Urinary bladder (tissue), 4 donors: ENCODE results near the gene KIF26A. TPM values are rescaled to one million over a fixed set of nuclear protein-coding genes. Genes with fewer than 3 reads are reported as not detected.
"Not testable (repeated sequence)": the region's sequence is repeated elsewhere in the genome, so short reads cannot be mapped to it uniquely, and the experiment has no call there.

Experiments used
- DNase-seq: peaks from one replicate; pipeline ENCODE4 v3.0.0-alpha.2; 2015; ENCODE audit errors: extremely low spot score
- H3K27ac ChIP-seq: one replicate; pipeline ENCODE4 v1.5.1; 2013; ENCODE audit warnings: low read depth, mild to moderate bottlenecking, moderate library complexity
- H3K36me3 ChIP-seq: one replicate; pipeline ENCODE4 v1.6.1; 2013; ENCODE audit warnings: mild to moderate bottlenecking, moderate library complexity; ENCODE audit not compliant: insufficient read depth
- H3K4me1 ChIP-seq: one replicate; pipeline ENCODE4 v1.6.1; 2013; ENCODE audit warnings: mild to moderate bottlenecking, moderate library complexity; ENCODE audit not compliant: insufficient read depth
- H3K4me3 ChIP-seq: one replicate; pipeline ENCODE4 v1.5.1; 2013; ENCODE audit warnings: low read depth, low read length
- WGBS: extraction: QIAGEN DNeasy Blood & Tissue Kit; methylation state at CpG from one replicate; pipeline ENCODE4 v1.1.7; 2013; 5-methylcytosine and 5-hydroxymethylcytosine counted together
- polyA plus RNA-seq: library from polyadenylated mRNA; stranded (reverse); fragments of 200-250 nt; gene quantifications from one replicate; pipeline ENCODE4 v1.2.3, GENCODE V29; 2013
- total RNA-seq: library from RNA; depleted of rRNA; stranded (reverse); fragments of >200 nt; gene quantifications from one replicate; pipeline ENCODE4 v1.2.3, GENCODE V29; 2014
- donor health status: healthy with polysubstance abuse.
- donor health status: healthy.

KIF26A gene
- total and polyA plus RNA-seq, 2 donors: 5.7 to 8.5 TPM

DNA sequence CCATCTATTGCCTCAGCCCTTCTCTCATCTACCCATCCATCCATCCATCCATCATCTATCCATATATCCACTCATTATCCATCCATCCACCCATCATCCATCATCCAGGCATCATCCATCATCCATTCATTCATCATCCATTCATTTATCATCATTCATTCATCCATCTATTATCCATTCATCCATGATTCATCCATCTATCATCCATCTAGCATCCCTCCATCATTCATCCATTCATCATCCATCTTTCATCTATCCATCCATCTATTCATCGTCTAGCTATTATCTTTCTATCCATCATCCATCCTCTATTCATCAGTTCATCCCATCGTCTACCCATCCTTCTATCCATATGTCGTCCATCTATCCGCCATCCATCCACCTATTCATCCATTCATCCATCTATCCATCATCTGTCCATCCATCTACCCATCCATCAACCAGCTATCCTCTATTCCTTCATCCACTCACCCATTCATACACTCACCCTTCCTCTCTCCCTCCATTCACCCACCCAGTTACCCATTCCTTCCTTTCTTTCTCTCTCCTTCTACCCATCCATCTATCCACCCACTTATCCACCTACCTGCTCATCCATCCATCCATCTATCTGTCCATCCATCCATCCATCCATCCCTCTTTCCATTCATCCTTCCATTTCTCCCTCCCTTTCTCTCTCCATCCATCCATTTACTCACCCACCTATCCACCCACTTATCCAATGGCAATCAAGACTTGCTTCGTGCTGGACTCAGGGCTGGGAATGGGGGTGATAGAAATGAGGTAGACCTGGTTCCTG lies 59.3 kb downstream of the KIF26A start:
- H3K4me1 ChIP-seq: no peaks in the 10 kb centered on the region
- H3K36me3 ChIP-seq: no peaks in the 10 kb centered on the region
- DNase-seq: no peak
- no peak overlapping the region for H3K27ac ChIP-seq
- H3K4me3 ChIP-seq: no peak overlapping the region
- 95% methylated on average over 5 of the region's 5 CpGs for WGBS

DNA sequence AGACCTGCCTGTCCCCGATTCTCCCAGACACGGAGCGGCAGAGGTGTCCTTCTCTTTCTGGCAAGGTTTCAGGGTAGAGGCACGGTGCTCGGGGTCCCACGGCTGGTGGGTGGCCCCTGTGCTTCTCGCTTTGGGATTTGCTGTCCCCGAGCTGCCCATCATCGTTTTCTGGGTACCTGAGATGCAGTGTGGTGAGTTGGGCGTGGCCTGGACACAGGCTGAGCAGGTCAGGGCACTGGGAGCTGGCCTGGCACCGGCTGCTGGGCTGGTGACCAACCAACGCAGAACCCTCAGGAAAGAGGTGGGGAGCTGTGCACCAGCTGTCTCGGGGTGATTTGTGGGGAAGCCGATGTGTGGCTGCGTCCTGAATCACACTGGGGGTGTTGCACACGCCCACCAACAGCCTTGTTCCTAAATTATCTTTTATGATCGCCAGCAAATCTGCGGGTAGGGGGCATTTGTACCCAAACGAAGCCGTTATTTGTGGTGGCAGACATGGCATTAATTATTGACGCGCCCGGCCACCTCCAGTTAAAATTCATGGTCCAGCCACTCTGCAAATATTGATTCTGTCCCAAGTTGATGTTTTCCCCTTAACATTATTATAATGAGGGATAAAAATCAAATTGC lies 61.0 kb downstream of the KIF26A start:
- no peaks in the 10 kb centered on the region for H3K36me3 ChIP-seq
- DNase-seq: no peak
- H3K4me1 ChIP-seq: no peaks in the 10 kb centered on the region
- no peak overlapping the region for H3K27ac ChIP-seq
- no peak overlapping the region for H3K4me3 ChIP-seq
- WGBS: 83% methylated on average over 23 of the region's 23 CpGs

DNA sequence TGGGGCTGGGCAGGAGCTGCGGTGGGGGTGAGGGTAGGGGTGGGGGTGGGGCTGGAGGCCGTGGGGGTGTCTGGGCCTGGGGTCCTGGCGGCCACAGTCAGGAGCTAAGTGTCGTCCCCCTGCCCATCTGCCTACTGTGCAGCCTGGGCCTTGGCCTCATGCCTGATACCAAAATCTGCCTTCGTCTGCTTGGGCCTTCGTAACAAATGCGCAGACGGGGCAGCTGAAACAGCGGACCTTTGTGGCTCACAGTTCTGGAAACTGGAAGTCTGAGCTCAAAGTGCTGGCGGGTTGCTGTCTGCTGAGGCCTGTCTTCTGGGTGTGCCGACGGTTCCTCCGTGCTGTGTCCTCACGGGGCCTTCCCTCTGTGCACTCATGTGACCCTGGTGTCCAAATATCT lies 61.7 kb downstream of the KIF26A start:
- H3K36me3 ChIP-seq: no peaks in the 10 kb centered on the region
- no peak for DNase-seq
- H3K27ac ChIP-seq: no peak overlapping the region
- 77% methylated on average over 14 of the region's 14 CpGs for WGBS
- H3K4me3 ChIP-seq: no peak overlapping the region
- no peaks in the 10 kb centered on the region for H3K4me1 ChIP-seq

DNA sequence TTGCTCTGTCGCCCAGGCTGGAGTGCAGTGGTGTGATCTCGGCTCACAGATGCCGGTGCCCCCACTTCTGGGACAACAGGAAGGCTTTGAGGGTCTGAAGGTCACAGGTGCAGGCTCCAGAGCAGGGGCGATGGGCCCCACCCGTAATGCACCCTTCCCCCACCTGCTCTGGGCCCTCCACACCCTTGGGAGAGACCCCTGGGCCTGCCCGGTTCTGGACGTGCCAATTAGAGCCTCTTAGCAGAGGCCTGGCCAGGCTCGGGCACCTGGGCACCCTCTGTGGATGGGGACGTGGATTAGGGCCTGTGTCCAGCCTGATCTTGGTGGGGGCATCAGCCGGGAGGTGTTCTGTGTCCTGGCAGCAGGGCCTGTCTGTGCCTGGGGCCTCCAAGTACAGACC lies 62.2 kb downstream of the KIF26A start:
- DNase-seq: no peak
- WGBS: 93% methylated on average over 10 of the region's 10 CpGs
- Histone ChIP-seq H3K4me1 (no peaks in the 10 kb centered on the region), H3K27ac (no peak overlapping the region), H3K4me3 (no peak overlapping the region), H3K36me3 (no peaks in the 10 kb centered on the region)

DNA sequence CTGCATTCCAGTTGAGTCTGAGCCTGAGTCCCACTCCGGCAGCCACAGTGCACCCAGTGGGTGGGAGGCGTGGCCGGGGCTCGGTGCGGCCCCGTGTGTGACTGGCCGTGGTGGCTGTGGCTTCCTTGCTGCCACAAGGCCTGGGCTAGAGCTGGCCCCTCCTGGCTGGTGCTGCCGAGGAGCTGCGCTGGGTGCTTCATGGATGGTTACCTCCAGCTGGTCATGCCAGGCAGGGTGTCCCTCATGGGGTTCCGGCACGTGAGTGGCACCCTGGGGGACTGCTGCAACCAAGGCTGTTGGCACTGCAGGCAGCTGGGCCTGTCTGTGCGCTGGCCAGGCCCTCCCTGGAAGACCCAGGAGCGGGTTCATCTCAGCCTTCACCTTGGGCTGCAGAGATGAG lies 62.7 kb downstream of the KIF26A start:
- no peak overlapping the region for H3K4me3 ChIP-seq
- WGBS: 96% methylated on average over 13 of the region's 13 CpGs
- no peak for DNase-seq
- H3K36me3 ChIP-seq: no peaks in the 10 kb centered on the region
- H3K27ac ChIP-seq: no peak overlapping the region
- H3K4me1 ChIP-seq: no peaks in the 10 kb centered on the region

DNA sequence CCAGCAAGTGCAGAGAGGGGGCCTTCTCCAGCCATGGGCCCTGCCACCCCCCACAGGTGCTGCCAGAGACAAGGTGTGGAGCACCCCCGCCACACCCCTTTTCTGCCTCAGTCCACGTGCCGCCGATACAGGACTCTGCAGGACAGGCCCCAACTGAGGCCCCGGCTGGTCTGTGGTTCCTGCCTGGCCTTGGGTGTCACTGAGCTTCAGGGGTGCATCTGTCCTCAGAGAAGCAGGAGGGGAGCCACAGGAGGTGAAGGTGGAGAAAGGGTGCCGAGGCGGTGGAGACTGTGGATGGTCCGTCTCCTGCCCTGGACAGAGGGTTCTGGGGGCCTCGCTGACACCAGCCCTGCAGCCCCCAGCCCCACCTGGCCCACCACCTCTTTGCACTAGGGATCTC lies 63.1 kb downstream of the KIF26A start:
- no peak overlapping the region for H3K27ac ChIP-seq
- no peak overlapping the region for H3K4me3 ChIP-seq
- H3K4me1 ChIP-seq: no peaks in the 10 kb centered on the region
- DNase-seq: no peak
- 94% methylated on average over 9 of the region's 9 CpGs for WGBS
- no peaks in the 10 kb centered on the region for H3K36me3 ChIP-seq

DNA sequence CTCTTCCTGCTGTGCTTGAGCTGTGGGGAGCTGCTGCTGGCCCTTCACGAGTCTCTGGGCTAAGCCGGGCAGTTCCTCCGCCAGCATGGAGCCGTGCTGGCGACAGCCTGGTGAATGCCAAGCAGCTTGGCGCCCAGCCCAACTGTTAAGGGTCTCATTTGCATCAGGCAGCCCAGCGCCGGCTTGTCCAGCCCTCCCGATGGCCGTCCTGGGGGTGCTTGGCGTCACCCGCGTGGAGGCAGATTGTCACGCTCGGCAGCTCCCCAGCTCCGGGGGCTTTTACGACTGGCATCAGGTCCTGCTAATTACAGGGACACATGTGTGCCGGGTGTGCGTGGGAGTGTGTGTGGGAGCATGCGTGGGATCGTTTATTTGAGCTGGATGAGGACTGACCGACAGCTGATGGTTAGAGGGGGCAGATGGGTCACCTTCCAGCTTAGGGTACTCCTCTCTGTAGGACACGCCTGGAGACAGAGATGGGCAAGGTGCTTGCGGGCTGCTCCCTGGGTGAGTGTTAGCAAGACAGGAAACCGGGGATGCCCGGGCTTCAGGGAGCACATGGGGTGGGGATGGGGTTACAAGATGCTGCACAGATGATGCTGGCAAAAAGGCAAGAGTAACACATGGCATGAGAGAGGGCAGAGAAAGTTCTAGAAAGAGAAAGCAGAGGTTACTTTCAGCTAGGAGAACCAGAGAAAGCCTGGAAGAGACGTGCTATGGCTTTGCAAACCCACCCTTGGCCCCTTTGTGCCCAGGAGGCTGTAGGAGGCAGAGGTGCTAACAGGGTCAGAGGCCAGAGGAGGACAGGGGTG lies 64.1 kb downstream of the KIF26A start:
- Histone ChIP-seq H3K36me3 (no peaks in the 10 kb centered on the region), H3K4me3 (no peak overlapping the region), H3K4me1 (no peaks in the 10 kb centered on the region), H3K27ac (no peak overlapping the region)
- WGBS: 36% methylated on average over 27 of the region's 27 CpGs
- no peak for DNase-seq

DNA sequence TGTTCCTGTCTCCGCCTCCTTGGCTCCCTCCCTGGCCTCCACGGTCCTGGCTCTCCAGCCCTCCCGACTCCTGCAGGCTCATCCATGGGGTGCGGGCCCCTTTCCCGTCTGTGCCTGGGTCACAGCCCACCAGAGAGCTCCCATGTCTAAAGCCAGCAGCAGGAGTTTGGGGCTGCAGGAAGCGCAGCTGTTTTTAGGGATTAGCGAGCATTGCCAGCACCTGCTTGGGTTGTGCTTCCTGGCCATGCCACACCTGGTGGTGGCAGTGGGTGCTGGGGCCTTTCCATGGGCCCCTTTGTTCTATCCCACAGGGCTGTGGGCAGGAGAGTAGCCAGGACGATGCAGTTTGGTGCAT lies 64.7 kb downstream of the KIF26A start:
- no peak overlapping the region for H3K27ac ChIP-seq
- WGBS: 76% methylated on average over 8 of the region's 8 CpGs
- no peaks in the 10 kb centered on the region for H3K36me3 ChIP-seq

DNA sequence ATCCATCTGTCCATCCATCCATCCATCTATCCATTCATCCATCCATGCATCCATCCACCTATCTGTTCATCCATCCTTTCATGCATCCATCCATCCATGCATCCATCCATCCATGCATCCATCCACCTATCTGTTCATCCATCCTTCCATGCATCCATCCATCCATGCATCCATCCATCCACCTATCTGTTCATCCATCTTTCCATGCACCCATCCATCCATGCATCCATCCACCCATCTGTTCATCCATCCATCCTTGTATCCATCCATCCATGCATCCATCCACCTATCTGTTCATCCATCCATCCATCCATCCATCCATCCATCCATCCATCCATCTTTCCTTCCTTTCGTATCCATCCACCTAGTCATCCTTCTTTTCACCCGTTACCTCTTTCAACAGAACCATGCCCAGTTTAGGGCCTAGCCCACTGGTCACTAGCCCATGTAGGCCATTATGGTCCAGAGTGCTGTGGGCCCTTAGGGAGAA lies 66.3 kb downstream of the KIF26A start:
- Histone ChIP-seq H3K27ac (no peak overlapping the region), H3K4me1 (no peaks in the 10 kb centered on the region), H3K4me3 (no peak overlapping the region), H3K36me3 (no peaks in the 10 kb centered on the region)
- DNase-seq: no peak
- 100% methylated on average over 2 of the region's 2 CpGs for WGBS

More for the DNA sequence above, 64.7 kb downstream of the KIF26A start:
- Histone ChIP-seq H3K4me3 (no peak overlapping the region), H3K4me1 (no peaks in the 10 kb centered on the region)
- no peak for DNase-seq

DNA sequence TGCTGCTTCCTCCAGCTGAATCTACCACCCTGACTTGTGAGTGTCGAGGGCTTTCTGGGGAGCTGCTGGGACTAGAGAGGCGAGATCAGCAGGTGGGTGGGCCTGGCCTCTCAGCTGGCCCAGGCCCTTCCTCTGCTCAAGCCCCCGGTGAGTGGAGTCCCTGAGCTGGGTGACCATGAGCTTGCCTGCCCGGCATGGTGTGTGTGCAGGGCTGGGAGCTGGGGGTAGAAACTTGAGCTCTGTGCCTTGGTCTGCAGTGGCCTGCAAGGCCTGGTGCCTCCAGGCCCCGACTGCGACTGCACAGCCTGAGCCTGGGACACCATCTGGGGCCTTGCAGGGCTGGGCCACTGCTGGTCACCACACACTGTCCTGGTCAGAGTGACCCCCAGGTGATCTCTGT lies 67.4 kb downstream of the KIF26A start:
- no peak for DNase-seq
- Histone ChIP-seq H3K4me1 (no peaks in the 10 kb centered on the region), H3K4me3 (no peak overlapping the region), H3K36me3 (no peaks in the 10 kb centered on the region), H3K27ac (no peak overlapping the region)
- 83% methylated on average over 6 of the region's 6 CpGs for WGBS

DNA sequence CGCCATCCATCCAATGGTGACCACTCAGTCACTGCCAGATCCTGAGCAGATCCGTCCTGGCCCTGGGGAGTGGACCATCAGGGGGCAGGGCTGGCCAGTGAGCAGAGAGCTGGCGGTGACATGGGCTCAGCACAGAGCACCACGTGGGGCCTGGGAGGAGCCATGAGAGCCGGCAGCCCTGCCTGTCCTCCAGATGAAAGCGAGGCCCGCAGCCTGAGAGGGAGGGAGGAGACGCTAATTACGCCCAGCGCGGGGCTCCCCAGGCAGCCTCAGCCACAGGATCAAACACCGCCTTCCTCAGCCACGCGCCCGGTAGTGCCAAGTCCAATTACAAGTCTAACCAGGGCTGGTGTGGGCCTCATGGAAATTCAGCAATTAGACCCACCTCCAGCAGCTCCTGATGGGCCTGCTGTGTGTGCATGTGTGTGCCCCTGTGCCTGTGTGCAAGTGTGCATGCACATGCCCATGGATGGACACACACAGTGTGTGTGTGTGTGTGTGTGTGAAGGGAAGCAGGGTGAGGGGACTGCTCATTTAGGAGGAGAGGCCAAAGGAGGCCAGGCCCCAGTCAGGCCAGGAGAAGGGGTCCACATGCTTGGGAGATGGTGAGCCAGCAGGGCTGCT lies 68.0 kb downstream of the KIF26A start:
- Histone ChIP-seq H3K27ac (no peak overlapping the region), H3K4me3 (no peak overlapping the region), H3K36me3 (no peaks in the 10 kb centered on the region), H3K4me1 (no peaks in the 10 kb centered on the region)
- 43% methylated on average over 15 of the region's 15 CpGs for WGBS
- no peak for DNase-seq

DNA sequence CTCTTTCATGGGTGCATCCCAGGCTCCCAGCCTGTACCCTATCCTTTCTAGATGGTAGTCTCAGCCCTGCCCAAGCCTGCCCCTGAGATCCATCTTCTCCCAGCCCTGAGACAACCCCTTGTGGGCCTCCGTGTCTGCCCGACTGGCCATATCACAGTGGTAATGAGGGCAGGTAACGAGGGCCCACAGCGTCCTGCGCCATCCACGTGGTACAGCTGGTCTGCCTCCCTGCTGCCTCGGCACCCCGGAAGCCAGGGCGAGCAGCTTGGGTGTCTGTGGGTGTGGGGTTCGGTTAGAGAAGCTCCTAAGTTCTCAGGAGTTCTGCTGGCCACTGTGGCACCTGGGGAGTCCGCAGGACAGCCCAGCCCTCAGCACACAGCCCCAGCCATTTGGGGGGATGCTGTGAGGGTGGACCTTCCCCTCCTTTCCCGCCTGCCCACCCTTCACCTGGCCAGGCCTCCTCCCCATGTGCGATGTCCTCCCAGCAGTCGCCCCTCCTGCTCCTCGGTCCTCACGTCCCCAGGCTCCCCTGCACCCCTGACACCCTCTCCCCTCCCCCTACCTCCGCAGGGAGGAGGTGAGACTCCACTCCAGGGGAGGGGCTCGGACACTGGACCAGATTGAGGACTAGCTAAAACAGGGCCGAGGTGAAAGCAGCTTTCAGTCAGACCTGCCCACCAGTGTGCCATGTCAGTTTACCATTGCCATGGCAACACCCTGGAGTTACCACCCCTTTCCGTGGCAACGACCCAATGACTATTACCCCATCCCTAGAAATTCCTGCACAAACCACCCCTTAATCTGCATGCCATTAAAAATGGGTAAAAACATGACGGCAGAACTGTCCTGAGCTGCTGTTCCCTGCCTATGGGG lies 69.0 kb downstream of the KIF26A start:
- Histone ChIP-seq H3K36me3 (no peaks in the 10 kb centered on the region), H3K27ac (no peak overlapping the region), H3K4me3 (no peak overlapping the region), H3K4me1 (no peaks in the 10 kb centered on the region)
- WGBS: 89% methylated on average over 22 of the region's 22 CpGs
- no peak for DNase-seq

DNA sequence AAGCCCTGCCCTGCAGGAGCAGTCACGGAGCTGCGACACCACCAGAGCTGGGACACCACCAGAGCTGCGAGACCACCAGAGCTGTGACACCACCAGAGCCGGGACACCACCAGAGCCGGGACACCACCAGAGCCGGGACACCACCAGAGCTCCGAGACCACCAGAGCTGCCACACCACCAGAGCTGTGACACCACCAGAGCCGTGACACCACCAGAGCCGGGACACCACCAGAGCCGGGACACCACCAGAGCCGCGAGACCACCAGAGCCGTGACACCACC lies 69.6 kb downstream of the KIF26A start:
- DNase-seq, H3K4me1 ChIP-seq, H3K4me3 ChIP-seq, H3K36me3 ChIP-seq, H3K27ac ChIP-seq: not testable (repeated sequence)
- WGBS: 93% methylated on average over 13 of the region's 13 CpGs
